Naive thymus-derived CD4-positive, alpha-beta T cell (primary cell): Measurements from ENCODE around the gene ITLN1. TPM values are rescaled to one million over a fixed set of nuclear protein-coding genes. Genes with fewer than 3 reads are reported as not detected.
"Not testable (repeated sequence)": the region's sequence is repeated elsewhere in the genome, so short reads cannot be mapped to it uniquely, and the experiment has no call there.

Experiments used
- ATAC-seq: fragments of 150-1000 bp; cut with Tn5 transposase; 2 replicates; pipeline ENCODE4 v1.10.0; 2021; ENCODE audit warnings: mild to moderate bottlenecking, moderate library complexity
- CTCF ChIA-PET: fragments of 350-600 bp; sonication (Branson Sonifier 250); formaldehyde crosslinking; loops from one replicate; lab custom pipeline; 2021; ENCODE audit warnings: antibody characterized with exemption; lab: Charles Lee
- POLR2A ChIA-PET: fragments of 350-600 bp; sonication (Branson Sonifier 250); formaldehyde crosslinking; loops from one replicate; lab custom pipeline; 2021; ENCODE audit warnings: antibody characterized with exemption, inconsistent platforms; lab: Charles Lee
- DNase-seq, 9 donors: peaks; one replicate each; pipeline versions ENCODE4 v3.0.0 to v3.0.0-alpha.2; 2020 to 2022; ENCODE audit warnings: mixed read lengths in 1 of 9
- H3K27ac ChIP-seq: one replicate; pipeline ENCODE4 v1.7.0; 2013; ENCODE audit warnings: mild to moderate bottlenecking, low read depth, low read length, moderate library complexity
- H3K27me3 ChIP-seq, 2 donors: one replicate each; pipeline ENCODE4 v1.7.0; 2013; ENCODE audit warnings: low read length in 2 of 2, mild to moderate bottlenecking in 2 of 2, moderate library complexity in 2 of 2; ENCODE audit not compliant: control insufficient read depth in 2 of 2, insufficient read depth in 2 of 2
- H3K36me3 ChIP-seq, 3 experiments: 1 replicate in 2 of 3; 2 replicates in 1 of 3; pipeline ENCODE4 v1.7.0; 2013; ENCODE audit warnings: low read length in 3 of 3, mild to moderate bottlenecking in 3 of 3, moderate library complexity in 1 of 3; ENCODE audit not compliant: insufficient read depth in 3 of 3, control insufficient read depth in 2 of 3
- H3K4me1 ChIP-seq, 2 donors: one replicate each; pipeline ENCODE4 v1.7.0; 2013; ENCODE audit warnings: low read length in 2 of 2, mild to moderate bottlenecking in 2 of 2, moderate library complexity in 1 of 2; ENCODE audit not compliant: control insufficient read depth in 2 of 2, insufficient read depth in 2 of 2
- H3K4me3 ChIP-seq: 2 replicates; pipeline ENCODE4 v1.7.0; 2013; ENCODE audit warnings: mild to moderate bottlenecking, low read length
- H3K9me3 ChIP-seq, 3 experiments: 1 replicate in 2 of 3; 2 replicates in 1 of 3; pipeline ENCODE4 v1.7.0; 2013; ENCODE audit warnings: low read length in 3 of 3; ENCODE audit not compliant: control insufficient read depth in 2 of 3
- H3K27ac Mint-ChIP-seq, 9 donors: one replicate each; pipeline ENCODE4 v1.8.0; 2020 to 2022; ENCODE audit warnings: mixed read lengths in 9 of 9, mild to moderate bottlenecking in 8 of 9, moderate library complexity in 5 of 9, inconsistent platforms in 2 of 9
- H3K27me3 Mint-ChIP-seq, 5 donors: one replicate each; pipeline ENCODE4 v1.8.0; 2021 to 2022; ENCODE audit warnings: mixed read lengths in 5 of 5, mild to moderate bottlenecking in 1 of 5
- H3K36me3 Mint-ChIP-seq, 5 donors: one replicate each; pipeline ENCODE4 v1.8.0; 2020 to 2022; ENCODE audit warnings: mixed read lengths in 5 of 5, mild to moderate bottlenecking in 3 of 5, inconsistent platforms in 1 of 5
- H3K4me1 Mint-ChIP-seq, 7 donors: one replicate each; pipeline ENCODE4 v1.8.0; 2020 to 2022; ENCODE audit warnings: mixed read lengths in 7 of 7, mild to moderate bottlenecking in 3 of 7, inconsistent platforms in 1 of 7
- H3K4me3 Mint-ChIP-seq, 10 donors: one replicate each; pipeline ENCODE4 v1.8.0; 2020 to 2022; ENCODE audit warnings: mild to moderate bottlenecking in 10 of 10, mixed read lengths in 10 of 10, moderate library complexity in 6 of 10, inconsistent platforms in 2 of 10
- H3K9me3 Mint-ChIP-seq, 11 donors: one replicate each; pipeline ENCODE4 v1.8.0; 2020 to 2022; ENCODE audit warnings: mixed read lengths in 11 of 11, mild to moderate bottlenecking in 4 of 11, inconsistent platforms in 1 of 11, moderate library complexity in 1 of 11
- intact Hi-C, 2 donors: fragments of 100-400 bp; cut with micrococcal nuclease; formaldehyde crosslinking; loops; one replicate each; pipeline ENCODE4 v1.15.1; 2023
- polyA plus RNA-seq, 2 donors: library from polyadenylated mRNA; unstranded; fragments of 300-500 nt; fragmentation: Illumina TruSeq; gene quantifications; one replicate each; pipeline ENCODE4 v1.2.3, GENCODE V29; 2021
- total RNA-seq, 6 experiments: library from RNA in 5 of 6; stranded (reverse) in 5 of 6; gene quantifications; 1 replicate in 5 of 6; 2 replicates in 1 of 6; pipeline ENCODE4 v1.2.3 and lab custom pipeline; 2021 to 2026

The ITLN1 gene
- total and polyA plus RNA-seq, 7 experiments from 2014 or later, result 0.88 TPM; not detected in 6

- H3K4me3 Mint-ChIP-seq, H3K4me1 ChIP-seq, DNase-seq, H3K9me3 ChIP-seq, H3K9me3 Mint-ChIP-seq, H3K4me3 ChIP-seq, H3K27ac ChIP-seq, H3K4me1 Mint-ChIP-seq, H3K36me3 Mint-ChIP-seq, H3K27ac Mint-ChIP-seq, ATAC-seq, CTCF ChIA-PET, H3K36me3 ChIP-seq, intact Hi-C loops, POLR2A ChIA-PET, H3K27me3 ChIP-seq: not testable (repeated sequence)
- peaks cover 0 to 48% (median 0%) of the 10 kb centered on the region in 5 donors for H3K27me3 Mint-ChIP-seq
Measured at GRCh38 chr1:160902251-160902650, 17.3 kb upstream of the ITLN1 start.

- Histone ChIP-seq H3K9me3 (no peaks in the 10 kb centered on the region), H3K36me3 (no peaks in the 10 kb centered on the region), H3K4me3 (no peak overlapping the region), H3K4me1 (no peaks in the 10 kb centered on the region), H3K27me3 (no peaks in the 10 kb centered on the region), H3K27ac (no peak overlapping the region)
- intact Hi-C loops, result no loop called here
- Mint-ChIP-seq H3K4me1 (no peaks in the 10 kb centered on the region), H3K9me3 (peaks cover 0 to 7% (median 0%) of the 10 kb centered on the region in 11 donors), H3K4me3 (no peak overlapping the region), H3K27ac (no peak overlapping the region), H3K36me3 (peaks cover 0 to 3% (median 0%) of the 10 kb centered on the region in 5 donors), H3K27me3 (peaks cover 0 to 51% (median 2%) of the 10 kb centered on the region in 5 donors)
- no peak for DNase-seq
- ATAC-seq, result no peak
- ChIA-PET POLR2A (no interaction called here), CTCF (no interaction called here)
Measured at GRCh38 chr1:160901768-160902167, 16.8 kb upstream of the ITLN1 start.

DNA sequence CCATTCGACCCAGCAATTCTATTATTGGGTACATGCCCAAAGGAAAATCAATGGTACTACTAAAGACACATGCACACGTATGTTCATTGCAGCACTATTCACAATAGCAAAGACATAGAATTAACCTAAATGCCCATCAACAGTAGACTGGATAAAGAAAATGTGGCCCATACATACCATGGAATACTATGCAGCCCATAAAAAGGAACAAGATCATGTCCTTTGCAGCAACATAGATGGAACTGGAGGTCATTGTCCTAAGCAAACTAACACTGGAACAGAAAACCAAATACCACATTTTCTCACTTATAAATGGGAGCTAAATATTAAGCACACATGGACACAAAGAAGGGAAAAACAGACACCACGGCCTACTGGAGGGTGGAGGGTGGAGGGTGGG lies 15.7 kb upstream of the ITLN1 start:
- POLR2A ChIA-PET, H3K36me3 Mint-ChIP-seq, H3K9me3 Mint-ChIP-seq: not testable (repeated sequence)

GRCh38 chr1:160894368-160895135 lies 9.6 kb upstream of the ITLN1 start:
- H3K4me1 ChIP-seq, H3K4me3 ChIP-seq, intact Hi-C loops, H3K27ac Mint-ChIP-seq, H3K9me3 ChIP-seq, H3K27me3 ChIP-seq, H3K4me1 Mint-ChIP-seq, H3K4me3 Mint-ChIP-seq, POLR2A ChIA-PET, DNase-seq, H3K27ac ChIP-seq, H3K36me3 ChIP-seq, ATAC-seq: not testable (repeated sequence)
- CTCF ChIA-PET, result interaction anchor here (1.0 kb wide), 1 partner anchor 60 kb away, joined by 3 read pairs; no protein-coding TSS in a partner anchor
- peaks cover 0 to 19% (median 4%) of the 10 kb centered on the region in 5 donors for H3K36me3 Mint-ChIP-seq
- H3K9me3 Mint-ChIP-seq, result peaks cover 0 to 17% (median 10%) of the 10 kb centered on the region in 11 donors
- peaks cover 7 to 74% (median 14%) of the 10 kb centered on the region in 5 donors for H3K27me3 Mint-ChIP-seq

More for the DNA sequence above, 15.7 kb upstream of the ITLN1 start:
- H3K27me3 Mint-ChIP-seq, result peaks cover under 1 to 58% (median 7%) of the 10 kb centered on the region in 5 donors
- H3K27ac ChIP-seq, H3K4me3 Mint-ChIP-seq, H3K27ac Mint-ChIP-seq, CTCF ChIA-PET, H3K4me1 ChIP-seq, ATAC-seq, DNase-seq, H3K4me3 ChIP-seq, H3K36me3 ChIP-seq, H3K4me1 Mint-ChIP-seq, H3K9me3 ChIP-seq, H3K27me3 ChIP-seq, intact Hi-C loops: not testable (repeated sequence)

GRCh38 chr1:160891474-160891873 lies 6.5 kb upstream of the ITLN1 start:
- intact Hi-C loops, result no loop called here
- no peaks in the 10 kb centered on the region for H3K36me3 ChIP-seq
- Mint-ChIP-seq H3K4me3 (no peak overlapping the region), H3K27ac (no peak overlapping the region), H3K36me3 (peaks cover 0 to 16% (median 4%) of the 10 kb centered on the region in 5 donors), H3K4me1 (no peaks in the 10 kb centered on the region), H3K27me3 (peaks cover 2 to 51% (median 14%) of the 10 kb centered on the region in 5 donors), H3K9me3 (peaks cover 0 to 17% (median 9%) of the 10 kb centered on the region in 11 donors)
- H3K27me3 ChIP-seq, result no peaks in the 10 kb centered on the region
- CTCF ChIA-PET, result no interaction called here
- ATAC-seq (no peak), DNase-seq (no peak)
- H3K4me1 ChIP-seq, result no peaks in the 10 kb centered on the region
- H3K4me3 ChIP-seq, result no peak overlapping the region
- POLR2A ChIA-PET, result no interaction called here
- no peak overlapping the region for H3K27ac ChIP-seq
- no peaks in the 10 kb centered on the region for H3K9me3 ChIP-seq

DNA sequence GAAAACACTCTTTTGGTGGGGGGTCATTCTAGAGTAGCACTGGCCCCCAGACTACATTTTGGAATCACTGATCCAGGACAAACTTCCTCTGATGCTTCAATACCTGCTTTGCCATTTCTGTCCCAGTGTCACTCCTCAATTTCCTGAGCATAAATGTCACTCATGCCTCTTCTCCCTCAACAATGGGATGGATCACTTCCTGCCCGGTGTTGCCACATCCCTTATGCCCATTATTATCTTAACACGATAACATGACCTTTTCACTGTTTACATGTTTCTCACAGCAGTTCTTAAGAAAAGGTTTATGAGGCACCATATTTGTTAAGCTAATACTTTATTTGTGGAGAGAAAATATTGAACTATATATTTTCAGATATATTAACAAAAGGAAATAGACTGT lies 3.9 kb upstream of the ITLN1 start:
- Histone ChIP-seq H3K9me3 (no peaks in the 10 kb centered on the region), H3K4me1 (no peaks in the 10 kb centered on the region), H3K4me3 (no peak overlapping the region), H3K27ac (no peak overlapping the region), H3K27me3 (no peaks in the 10 kb centered on the region), H3K36me3 (no peaks in the 10 kb centered on the region)
- peaks cover 0 to 7% (median 4%) of the 10 kb centered on the region in 11 donors for H3K9me3 Mint-ChIP-seq
- peaks cover 0 to 11% (median 4%) of the 10 kb centered on the region in 5 donors for H3K36me3 Mint-ChIP-seq
- ATAC-seq, result no peak
- peaks cover 0 to 6% (median 0%) of the 10 kb centered on the region in 7 donors for H3K4me1 Mint-ChIP-seq
- peaks cover 0 to 31% (median 4%) of the 10 kb centered on the region in 5 donors for H3K27me3 Mint-ChIP-seq
- intact Hi-C loops, result loop anchor here in 1 of 2 donors (5.0 kb wide), 1 partner anchor 112 kb away; no protein-coding TSS in a partner anchor
- POLR2A ChIA-PET, result no interaction called here
- DNase-seq, result no peak
- H3K27ac Mint-ChIP-seq, result peak overlapping the region in 1 of 9 donors; percentile 38
- no peak overlapping the region for H3K4me3 Mint-ChIP-seq
- CTCF ChIA-PET, result interaction anchor here (1.8 kb wide), 1 partner anchor 12 kb away, joined by 9 read pairs; no protein-coding TSS in a partner anchor
